Measurements from ENCODE around the gene MINDY4. TPM values are rescaled to one million over a fixed set of nuclear protein-coding genes. Genes with fewer than 3 reads are reported as not detected.

The MINDY4 gene
- total and polyA plus RNA-seq, 2 of the 8 experiments (the other 6 are each of a cell fraction or from before 2014, with no cell fraction given) = 1.3 to 3.6 TPM

DNA sequence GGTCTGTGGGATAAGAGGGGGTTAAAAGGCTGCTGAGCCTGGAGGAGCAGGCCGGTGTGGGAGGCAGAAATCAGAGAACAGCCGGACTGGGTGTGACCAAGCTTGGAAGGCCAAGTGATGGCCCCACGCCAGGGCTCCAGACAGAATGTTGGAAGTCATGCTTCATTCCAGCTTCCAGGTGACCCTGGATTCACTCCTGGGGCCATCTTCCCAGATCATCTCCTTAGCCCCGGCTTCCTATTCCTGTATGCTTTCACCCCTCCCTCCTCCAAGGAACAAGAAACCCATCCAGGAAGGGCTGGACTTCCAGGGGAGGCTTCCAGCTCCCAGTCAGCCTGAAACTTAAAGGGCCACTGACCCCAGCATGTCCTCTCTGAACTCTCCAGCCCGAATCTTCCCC is 18.2 kb upstream of the MINDY4 start (continued):
- no peak for TF ChIP-seq SAP30 (IDR thresholded peaks at IDR 0.05; ENCODE audit: insufficient read depth, insufficient replicate concordance, low read length)
- TF ChIP-seq CHD1 (IDR thresholded peaks at IDR 0.05; ENCODE audit: low read depth, low read length) = no peak

All from H1 (cell line).